COLO668 (cell line): ENCODE results near the gene TCERG1L.
A peak's percentile ranks its signal among the peaks of the same experiment; 100 is the strongest.

Experiments
- DNase-seq: peaks from one replicate; lab custom pipeline; 2025; ENCODE audit not compliant: unreplicated experiment; lab: John Stamatoyannopoulos, UW

Gene TCERG1L

GRCh38 chr10:131315344-131315743 lies 3.8 kb upstream of the TCERG1L start:
- DNase-seq = no peak

GRCh38 chr10:131314799-131315198 lies 3.3 kb upstream of the TCERG1L start:
- DNase-seq = no peak

GRCh38 chr10:131314148-131314547 lies 2.6 kb upstream of the TCERG1L start:
- DNase-seq = no peak

DNA sequence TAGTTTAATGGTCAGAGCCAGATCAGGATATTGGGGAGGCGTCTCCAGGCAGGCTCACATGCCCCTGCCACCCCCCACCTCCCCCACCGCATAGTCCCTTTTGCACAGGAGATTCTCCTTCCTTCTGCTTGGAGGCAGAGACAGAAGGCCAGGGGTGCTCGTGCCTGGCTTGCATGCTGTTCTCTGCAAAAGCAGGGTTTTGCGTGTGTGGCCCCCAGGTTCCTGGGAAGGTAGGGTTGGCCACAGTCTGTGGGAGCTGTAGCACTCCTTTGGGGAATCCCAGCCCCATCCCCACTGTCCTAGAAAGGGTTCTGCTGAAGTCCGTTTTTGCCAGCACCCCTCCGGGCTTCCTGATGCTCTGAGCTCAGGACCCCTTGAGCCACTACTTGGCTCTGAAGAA lies 1.9 kb upstream of the TCERG1L start:
- DNase-seq = no peak

GRCh38 chr10:131312478-131312836 lies 936 bp upstream of the TCERG1L start:
- peak; percentile 77 for DNase-seq

DNA sequence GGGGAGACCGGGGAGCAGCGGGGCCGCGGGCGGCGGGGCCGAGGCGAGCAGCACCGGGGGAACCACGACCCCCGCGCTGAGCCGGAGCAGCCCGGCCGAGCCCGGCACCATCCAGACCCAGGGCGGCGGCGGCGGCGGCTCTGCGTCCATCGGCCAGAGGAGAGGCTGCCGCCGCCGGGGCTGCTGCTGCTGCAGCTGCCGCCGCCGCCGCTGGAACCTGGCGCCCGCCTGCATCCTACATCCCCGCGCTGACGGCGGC lies 190 bp downstream of the TCERG1L start:
- no peak for DNase-seq

DNA sequence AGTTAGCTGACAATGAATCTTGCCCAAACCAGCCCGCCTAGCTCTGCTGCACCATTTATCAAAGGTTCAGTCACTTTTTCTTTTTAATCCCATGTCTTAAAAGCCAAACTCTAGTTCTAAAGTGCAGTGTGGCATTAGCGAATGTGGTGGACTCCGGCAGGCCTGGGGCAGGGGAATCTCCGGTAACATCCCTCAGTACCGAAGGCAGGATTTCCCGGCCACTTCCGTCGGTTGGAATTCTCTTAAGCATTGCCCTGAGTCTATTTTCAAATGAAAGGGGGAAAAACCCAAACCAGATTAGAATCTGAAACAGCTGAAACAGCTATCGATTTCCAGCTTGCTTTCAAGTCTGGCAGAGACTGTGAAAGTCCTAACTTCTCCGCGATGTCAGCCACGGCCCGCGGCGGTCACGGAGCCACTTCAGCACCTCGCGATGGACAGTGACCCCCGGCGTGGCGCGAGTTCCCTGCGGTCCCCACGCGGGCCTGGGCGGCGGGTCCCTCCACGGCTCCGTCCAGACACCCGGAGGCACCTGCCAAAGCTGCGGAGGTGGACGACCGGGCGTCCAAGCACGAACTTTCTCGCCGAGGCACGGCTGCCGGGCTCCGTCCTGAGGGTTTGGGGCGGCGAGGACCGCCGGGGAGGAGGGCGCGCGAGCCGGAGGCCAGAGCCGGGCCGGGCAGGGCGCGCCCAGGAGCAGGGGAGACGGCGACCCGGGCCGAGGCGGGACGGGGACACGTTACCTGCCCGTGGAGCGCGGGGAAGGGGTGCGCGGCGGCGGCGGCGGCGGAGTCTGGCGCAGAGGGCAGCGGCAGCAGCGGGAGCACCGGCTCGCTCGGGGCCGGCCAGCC lies 745 bp downstream of the TCERG1L start:
- peak; percentile 47 for DNase-seq

GRCh38 chr10:131310142-131310541 lies 1.4 kb downstream of the TCERG1L start:
- DNase-seq = no peak

DNA sequence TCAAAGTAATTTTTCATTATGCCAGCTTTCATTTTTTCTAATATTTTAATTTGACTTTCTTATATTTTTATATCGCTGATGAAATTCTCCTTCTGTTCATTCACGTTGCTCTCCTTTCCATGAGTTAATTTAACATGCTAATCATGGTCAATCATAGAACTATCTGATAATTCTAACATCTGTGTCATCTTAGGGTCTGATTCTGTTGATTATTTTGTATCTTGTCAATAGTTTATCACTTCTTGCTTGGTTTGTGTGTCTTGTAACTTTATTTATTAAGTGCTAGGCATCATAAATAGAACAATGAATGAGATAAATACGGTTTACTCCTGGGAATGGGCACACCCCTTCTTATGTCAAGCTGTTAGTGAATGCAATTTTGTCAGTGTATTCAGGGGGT lies 11.0 kb downstream of the TCERG1L start:
- DNase-seq = no peak

DNA sequence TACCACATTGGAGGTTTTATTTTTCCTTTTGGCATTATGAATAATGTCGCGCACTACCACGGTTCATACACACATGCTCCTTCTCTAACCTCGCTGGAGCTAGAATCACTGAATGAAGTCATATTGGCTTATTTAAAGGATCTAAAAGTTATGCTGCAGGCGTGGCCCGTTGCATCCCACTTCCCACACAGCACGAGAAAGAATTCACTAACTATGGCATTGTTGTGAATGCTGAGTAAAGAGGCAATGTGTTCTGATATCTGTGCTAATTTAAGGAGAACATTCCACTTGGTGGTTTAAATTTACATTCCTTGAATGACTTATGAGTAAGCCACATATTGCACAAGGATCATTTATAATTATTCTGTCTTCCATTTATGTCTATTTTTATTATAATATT lies 20.7 kb downstream of the TCERG1L start:
- DNase-seq = no peak

DNA sequence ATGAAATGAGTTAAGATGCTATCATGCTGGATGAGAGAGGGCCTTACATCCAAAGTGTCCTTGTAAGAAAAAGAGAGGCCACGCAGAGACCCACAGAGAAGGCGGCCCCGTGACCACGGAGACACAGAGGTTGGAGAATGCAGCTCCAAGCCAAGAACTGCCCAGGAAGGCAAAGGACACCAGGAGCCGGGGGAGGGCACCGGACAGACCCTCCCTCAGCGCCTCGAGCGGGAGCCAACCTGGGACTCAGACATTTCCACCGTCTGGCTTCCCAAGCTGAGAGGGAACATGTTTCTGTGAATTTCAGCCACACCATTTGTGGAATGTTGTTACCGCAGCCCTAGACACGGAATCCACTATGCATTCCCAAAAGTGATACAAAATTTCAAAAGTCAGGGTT lies 22.9 kb downstream of the TCERG1L start:
- DNase-seq = no peak

GRCh38 chr10:131282961-131283360 lies 28.6 kb downstream of the TCERG1L start:
- DNase-seq = no peak

DNA sequence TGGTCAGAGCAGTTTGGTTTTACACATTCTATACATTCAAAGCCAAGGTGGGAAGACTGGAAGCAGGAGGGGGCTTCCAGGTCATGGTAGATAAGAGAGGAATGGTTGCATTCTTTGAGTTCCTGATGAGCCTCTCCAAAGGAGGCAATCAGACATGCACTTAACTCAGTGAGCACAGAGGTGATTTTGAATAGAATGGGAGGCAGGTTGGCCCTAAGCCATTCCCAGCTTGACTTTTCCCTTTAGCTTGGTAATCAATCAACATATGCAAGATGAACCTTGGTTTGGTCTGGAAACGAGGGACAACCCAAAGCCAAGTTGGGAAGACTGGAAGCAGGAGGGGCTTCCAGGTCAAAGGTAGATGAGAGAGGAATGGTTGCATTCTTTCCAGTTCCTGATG lies 31.4 kb downstream of the TCERG1L start:
- DNase-seq = no peak

- no peak for DNase-seq
Measured at GRCh38 chr10:131279516-131279915, 32.0 kb downstream of the TCERG1L start.

DNA sequence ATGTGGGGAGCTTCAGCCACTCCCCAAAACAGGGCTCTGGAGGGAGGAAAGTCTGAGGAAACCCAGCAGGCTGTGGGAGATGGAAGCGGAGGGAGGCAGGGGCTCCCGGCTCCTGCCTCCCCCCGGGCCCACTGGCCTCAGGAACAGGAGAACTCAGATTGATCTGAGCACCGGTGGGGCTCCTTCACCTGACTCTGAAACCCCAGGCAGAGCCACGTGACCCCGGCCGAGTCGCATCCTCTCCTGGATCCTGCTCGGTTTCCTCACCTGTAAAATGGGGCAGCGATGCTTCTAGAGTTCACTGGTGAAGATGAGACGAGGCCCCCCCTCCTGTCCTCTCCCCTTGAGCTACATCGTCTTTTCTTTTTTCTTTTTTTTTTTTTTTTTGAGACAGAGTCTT lies 33.6 kb downstream of the TCERG1L start:
- DNase-seq = no peak

DNA sequence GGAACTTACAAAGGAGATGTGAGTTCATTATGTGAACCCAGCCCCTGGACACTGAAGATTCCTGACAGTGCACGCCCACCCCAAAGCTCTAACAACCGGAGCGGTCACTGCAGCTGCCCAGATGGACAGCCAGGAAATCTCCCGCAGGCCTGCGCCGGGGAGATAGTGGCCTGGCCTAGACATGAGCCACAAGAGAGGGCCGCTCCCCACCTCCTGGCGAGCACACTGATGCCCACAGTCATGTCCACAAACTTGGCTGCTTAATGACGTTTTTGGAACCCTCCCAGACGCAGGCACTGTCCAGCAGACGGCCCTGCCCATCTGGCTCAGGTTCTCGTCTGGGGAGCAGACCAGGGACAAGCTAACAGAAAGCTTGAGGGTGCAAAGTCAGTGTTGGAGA lies 34.2 kb downstream of the TCERG1L start:
- no peak for DNase-seq

DNA sequence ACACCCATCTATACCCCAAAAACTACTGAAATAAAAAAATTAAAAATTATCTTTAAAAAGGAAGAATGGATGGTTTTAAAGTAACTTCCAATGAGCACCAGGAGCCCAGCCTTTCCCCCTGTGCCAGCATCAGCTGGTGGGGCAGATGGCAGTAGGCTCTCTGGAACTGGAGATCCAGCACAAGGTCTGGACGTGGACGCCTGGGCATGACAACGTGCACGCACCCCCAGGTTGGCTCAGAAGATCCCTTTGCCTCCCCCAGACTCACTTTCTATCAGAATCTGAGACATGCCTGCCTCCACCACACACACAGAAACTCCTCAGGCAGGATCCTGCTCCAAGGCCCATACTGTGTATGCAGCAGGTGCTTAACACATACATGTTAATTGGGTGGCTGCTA lies 35.8 kb downstream of the TCERG1L start:
- no peak for DNase-seq

DNA sequence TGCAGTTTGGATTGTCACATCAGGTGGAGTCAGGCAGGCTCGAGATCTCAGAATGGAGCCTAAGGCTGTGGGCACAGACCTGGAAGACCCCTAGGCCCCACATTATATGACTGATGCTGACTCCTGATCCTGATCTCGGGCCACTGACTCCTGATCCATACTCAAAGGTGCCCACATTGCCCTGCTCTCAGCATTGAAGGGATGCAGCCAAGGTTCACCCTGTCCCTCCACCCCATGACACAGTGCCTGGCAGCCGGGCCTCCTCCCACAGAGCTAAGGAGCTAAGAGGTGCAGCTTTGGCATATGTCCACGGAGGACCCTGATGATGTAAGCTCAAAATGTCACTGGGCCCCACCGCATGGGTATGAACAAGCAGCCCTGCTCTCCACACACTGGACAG lies 36.6 kb downstream of the TCERG1L start:
- DNase-seq = no peak

DNA sequence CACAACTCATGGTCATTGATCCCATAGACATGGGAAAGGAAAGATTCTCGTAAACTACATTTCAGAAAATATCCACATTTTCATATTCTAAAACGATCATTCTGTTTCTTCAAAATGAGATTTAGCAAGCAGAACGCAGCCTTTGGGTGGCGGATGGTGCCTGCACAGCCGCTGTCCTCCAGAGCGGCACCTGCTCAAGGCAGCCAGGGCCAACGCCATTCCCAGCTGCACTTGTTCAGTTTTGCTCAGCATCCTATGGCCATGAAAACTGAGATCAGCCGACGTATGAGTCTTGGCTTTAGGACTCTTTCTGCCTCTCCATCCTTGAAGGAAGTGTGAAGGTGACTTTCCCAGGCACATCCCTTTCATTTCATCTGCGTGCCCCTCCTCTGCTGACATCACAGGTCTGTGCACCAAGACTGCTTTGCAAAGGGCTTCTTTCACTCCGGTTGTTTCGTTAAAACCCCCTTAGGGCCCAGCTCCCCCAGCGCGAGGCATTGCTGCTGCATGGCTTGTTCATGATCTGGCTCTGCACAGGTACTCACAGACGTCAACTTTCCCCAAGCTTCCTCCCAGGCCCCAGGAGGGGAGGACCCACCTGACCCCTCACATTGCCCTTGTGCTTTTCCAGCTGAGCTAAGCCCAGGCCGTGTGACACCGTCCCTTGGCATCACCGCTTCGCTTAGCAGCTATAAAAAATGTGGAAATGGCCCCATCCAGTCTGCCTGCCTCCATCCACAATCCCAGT lies 37.2 kb downstream of the TCERG1L start:
- DNase-seq = no peak

- no peak for DNase-seq
Measured at GRCh38 chr10:131273476-131273875, 38.0 kb downstream of the TCERG1L start.

- no peak for DNase-seq
Measured at GRCh38 chr10:131272897-131273451, 38.5 kb downstream of the TCERG1L start.

DNA sequence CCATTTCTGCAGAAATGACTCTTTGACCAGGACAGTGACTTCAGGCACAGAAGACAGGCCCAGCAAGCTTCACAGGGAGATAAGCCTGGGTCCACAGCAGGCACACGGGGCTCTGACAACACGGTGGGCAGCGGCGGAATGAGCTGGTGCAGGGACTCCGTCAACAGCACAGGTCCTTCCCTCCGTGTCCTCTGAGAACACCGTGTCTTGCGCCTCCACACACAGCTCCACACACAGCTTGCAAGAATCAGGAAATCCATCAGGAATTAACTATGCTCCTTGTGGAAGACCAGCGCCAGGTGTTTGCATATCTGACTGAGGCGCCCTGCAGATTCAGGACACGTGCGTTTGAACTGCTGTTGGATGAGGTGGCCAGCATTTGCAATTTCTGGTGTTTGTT lies 39.6 kb downstream of the TCERG1L start:
- peak; percentile 5 for DNase-seq
